Measurements from ENCODE around the gene DLL4.

GRCh38 chr15:40938536-40938870 lies 9.4 kb downstream of the DLL4 start:
- no peak for TF ChIP-seq CTCF (IDR thresholded peaks at IDR 0.05)
- no peak for TF ChIP-seq POLR2A (IDR thresholded peaks at IDR 0.05)

All from lower leg skin (tissue), 3 donors.